Measurements from ENCODE around the gene DLK1. TPM values are rescaled to one million over a fixed set of nuclear protein-coding genes. Genes with fewer than 3 reads are reported as not detected.

Gene DLK1
- total RNA-seq, 1 donor from 2014 or later = 8.6 TPM

- TF ChIP-seq POLR2AphosphoS5 (IDR thresholded peaks at IDR 0.05; ENCODE audit: insufficient read depth in 1 of 2, low read depth in 1 of 2) = no peak
- TF ChIP-seq POLR2A (IDR thresholded peaks at IDR 0.05) = no peak
- no peak for TF ChIP-seq CTCF (IDR thresholded peaks at IDR 0.05)
- no peaks in the 10 kb centered on the region for H3K9me3 ChIP-seq
- no peaks in the 10 kb centered on the region for H3K4me1 ChIP-seq
- intact Hi-C loops (cut with DNase I) = no loop called here
- H3K27ac ChIP-seq = no peak overlapping the region
- DNase-seq (ENCODE audit: extremely low spot score in 2 of 2) = no peak
- no peaks in the 10 kb centered on the region for H3K27me3 ChIP-seq
- H3K36me3 ChIP-seq = no peaks in the 10 kb centered on the region
- H3K4me3 ChIP-seq = no peak overlapping the region
Observed at GRCh38 chr14:100694579-100695422, 31.9 kb upstream of the DLK1 start.

DNA sequence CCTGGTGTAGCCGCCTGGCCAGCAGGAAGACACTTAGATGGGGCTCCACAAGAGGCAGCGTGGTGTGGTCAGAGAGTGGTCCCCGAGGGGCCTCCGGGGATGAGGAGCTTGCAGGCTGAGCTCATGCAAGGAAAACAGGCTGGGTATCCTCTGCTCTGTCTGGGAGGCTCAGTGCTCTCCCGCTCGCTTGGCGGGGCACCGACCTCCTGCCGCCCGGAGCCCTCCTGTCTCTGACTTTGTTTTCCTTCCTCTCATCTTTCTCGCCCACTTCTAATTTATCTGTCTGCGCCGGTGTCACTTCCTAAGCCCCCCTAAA is 31.3 kb upstream of the DLK1 start:
- no peak overlapping the region for H3K27ac ChIP-seq
- no peak for TF ChIP-seq CTCF (IDR thresholded peaks at IDR 0.05)
- no peak for TF ChIP-seq POLR2A (IDR thresholded peaks at IDR 0.05)
- no peak for TF ChIP-seq POLR2AphosphoS5 (IDR thresholded peaks at IDR 0.05; ENCODE audit: insufficient read depth in 1 of 2, low read depth in 1 of 2)
- H3K4me1 ChIP-seq = no peaks in the 10 kb centered on the region
- H3K36me3 ChIP-seq = no peaks in the 10 kb centered on the region
- no peaks in the 10 kb centered on the region for H3K27me3 ChIP-seq
- intact Hi-C loops (cut with DNase I) = no loop called here
- no peak overlapping the region for H3K4me3 ChIP-seq
- DNase-seq (ENCODE audit: extremely low spot score in 2 of 2) = no peak
- H3K9me3 ChIP-seq = no peaks in the 10 kb centered on the region

DNA sequence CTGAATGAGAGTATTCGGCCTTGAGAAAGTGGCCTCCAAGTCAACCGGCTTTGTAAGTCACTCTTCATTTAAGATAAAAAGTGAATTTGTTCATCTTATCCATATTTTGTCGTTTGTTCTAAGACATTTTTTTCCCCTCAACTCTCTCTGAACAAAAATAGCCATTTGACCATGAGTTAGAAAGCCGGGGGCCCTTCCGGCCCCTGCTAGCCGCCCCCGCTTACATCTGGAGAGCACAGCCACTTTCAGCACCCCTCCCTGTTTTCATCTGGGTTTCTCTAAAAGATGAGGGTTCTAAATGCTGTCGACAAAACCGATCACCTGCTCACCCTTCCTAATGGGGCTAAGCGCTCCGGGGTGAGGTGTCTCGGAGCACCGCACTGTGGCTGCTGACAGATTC is 30.7 kb upstream of the DLK1 start:
- no peak for DNase-seq (ENCODE audit: extremely low spot score in 2 of 2)
- Histone ChIP-seq H3K27me3 (no peaks in the 10 kb centered on the region), H3K4me3 (no peak overlapping the region), H3K4me1 (no peaks in the 10 kb centered on the region), H3K9me3 (no peaks in the 10 kb centered on the region), H3K27ac (no peak overlapping the region), H3K36me3 (no peaks in the 10 kb centered on the region)
- TF ChIP-seq POLR2AphosphoS5 (IDR thresholded peaks at IDR 0.05; ENCODE audit: insufficient read depth in 1 of 2, low read depth in 1 of 2) (no peak), POLR2A (IDR thresholded peaks at IDR 0.05) (no peak), CTCF (IDR thresholded peaks at IDR 0.05) (no peak)
- intact Hi-C loops (cut with DNase I) = no loop called here

- TF ChIP-seq CTCF (IDR thresholded peaks at IDR 0.05) (no peak), POLR2AphosphoS5 (IDR thresholded peaks at IDR 0.05; ENCODE audit: insufficient read depth in 1 of 2, low read depth in 1 of 2) (no peak), POLR2A (IDR thresholded peaks at IDR 0.05) (no peak)
- DNase-seq (ENCODE audit: extremely low spot score in 2 of 2) = no peak
- Histone ChIP-seq H3K27me3 (no peaks in the 10 kb centered on the region), H3K4me3 (no peak overlapping the region), H3K4me1 (no peaks in the 10 kb centered on the region), H3K9me3 (no peaks in the 10 kb centered on the region), H3K27ac (no peak overlapping the region), H3K36me3 (no peaks in the 10 kb centered on the region)
- intact Hi-C loops (cut with DNase I) = no loop called here
Observed at GRCh38 chr14:100696590-100696989, 30.1 kb upstream of the DLK1 start.

- intact Hi-C loops (cut with DNase I) = no loop called here
- no peaks in the 10 kb centered on the region for H3K27me3 ChIP-seq
- no peak overlapping the region for H3K27ac ChIP-seq
- no peak for DNase-seq (ENCODE audit: extremely low spot score in 2 of 2)
- H3K4me1 ChIP-seq = no peaks in the 10 kb centered on the region
- H3K9me3 ChIP-seq = no peaks in the 10 kb centered on the region
- TF ChIP-seq POLR2AphosphoS5 (IDR thresholded peaks at IDR 0.05; ENCODE audit: insufficient read depth in 1 of 2, low read depth in 1 of 2) = no peak
- no peak for TF ChIP-seq POLR2A (IDR thresholded peaks at IDR 0.05)
- H3K4me3 ChIP-seq = no peak overlapping the region
- H3K36me3 ChIP-seq = no peaks in the 10 kb centered on the region
Observed at GRCh38 chr14:100698066-100698465, 28.6 kb upstream of the DLK1 start.

Data from vagina (tissue), 2 donors.